GM21723 (cell line): ENCODE data around the gene MBD4.
"Not testable (repeated sequence)": the region's sequence is repeated elsewhere in the genome, so short reads cannot be mapped to it uniquely, and the experiment has no call there.

Experiments
- ATAC-seq: cut with Tn5 transposase; IDR thresholded peaks from one replicate; pipeline ENCODE4 v1.9.1; 2021; ENCODE audit warnings: mild to moderate bottlenecking, moderate library complexity; ENCODE audit not compliant: unreplicated experiment

The MBD4 gene

GRCh38 chr3:129384594-129385323 lies 55.0 kb downstream of the MBD4 start:
- no peak for ATAC-seq

- not testable (repeated sequence) for ATAC-seq
Observed at GRCh38 chr3:129384103-129384502, 55.6 kb downstream of the MBD4 start.

GRCh38 chr3:129383292-129383860 lies 56.4 kb downstream of the MBD4 start:
- peak; percentile 89 for ATAC-seq

GRCh38 chr3:129382366-129382765 lies 57.4 kb downstream of the MBD4 start:
- no peak for ATAC-seq
